ENCODE data around the gene CYS1. TPM values are rescaled to one million over a fixed set of nuclear protein-coding genes. Genes with fewer than 3 reads are reported as not detected.

The CYS1 gene
- total and polyA plus RNA-seq, 2 of the 13 experiments (the other 11 are each of a cell fraction or from before 2014, with no cell fraction given) = 0.04 TPM; not detected in 1

DNA sequence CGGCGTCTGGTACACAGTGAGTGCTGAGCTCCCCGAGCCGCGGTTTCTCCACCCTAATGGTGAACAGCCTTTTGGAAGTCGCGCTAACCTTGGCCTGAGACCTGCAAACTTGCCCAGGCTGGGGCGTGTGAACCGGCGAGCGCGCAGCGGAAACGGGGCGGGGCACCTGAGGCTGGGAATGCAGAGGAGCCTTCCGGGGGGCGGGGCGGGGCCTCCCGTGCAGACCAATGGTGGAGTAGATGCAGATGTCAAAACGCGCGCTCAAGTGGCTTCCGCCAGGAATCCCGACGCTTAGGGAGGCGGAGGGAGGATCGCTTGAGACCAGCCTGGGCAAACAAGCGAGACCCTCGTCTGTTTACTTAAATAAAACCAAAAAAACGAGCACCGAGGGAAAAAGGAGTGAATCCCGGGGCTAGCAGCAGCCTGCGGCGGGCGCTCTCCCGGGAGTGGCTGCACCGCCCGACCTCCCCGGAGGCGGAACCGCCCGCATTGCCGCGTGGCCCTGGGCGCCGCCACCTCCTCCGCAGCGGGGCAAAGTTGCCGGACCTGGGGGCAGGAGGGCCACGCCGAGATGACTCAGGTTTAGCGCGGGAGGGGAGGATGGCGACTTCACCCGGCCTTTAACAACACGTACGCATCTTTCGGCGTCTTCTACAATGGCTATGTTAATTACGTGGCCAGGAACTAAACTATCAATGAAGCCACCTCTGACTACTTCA is 40.1 kb upstream of the CYS1 start:
- H3K4me3 ChIP-seq (replicated peaks in 1 of 3; ENCODE audit: insufficient read depth in 1 of 3, low read depth in 2 of 3, low read length in 3 of 3) = peak overlapping the region; percentile 70 to 99 (median 93)
- H3K4me1 ChIP-seq (ENCODE audit: insufficient read depth, low read length) = peaks cover 58% of the 10 kb centered on the region
- ChIA-PET POLR2A (interaction anchor here (0.6 to 1.2 kb wide), 7 partner anchors 181 to 490 kb away, joined by 3 to 4 read pairs (median 4); partner anchors contain the start of genes ODC1, TAF1B and YWHAQ), CTCF (ENCODE audit: low intra/inter-chr PET ratio, low total read pairs) (no interaction called here)
- peak overlapping the region; percentile 98 for H3K4me2 ChIP-seq (ENCODE audit: low read depth, low read length)
- peak; percentile 98 for DNase-seq (ENCODE audit: low spot score)
- peak overlapping the region; percentile 92 for H3K27ac ChIP-seq (ENCODE audit: extremely low read length, insufficient read depth, low read length)
- FAIRE-seq = peak; percentile 65
- H3K36me3 ChIP-seq (replicated peaks in 1 of 2; ENCODE audit: control insufficient read depth in 1 of 2, insufficient read depth in 2 of 2, low read length in 2 of 2) = peaks cover 2 to 5% of the 10 kb centered on the region in 2 experiments; a peak in 2 of 5 replicates
- H3K9me3 ChIP-seq (ENCODE audit: low read length) = no peaks in the 10 kb centered on the region
- H3K79me2 ChIP-seq (ENCODE audit: insufficient read depth, low read length) = peaks cover 40% of the 10 kb centered on the region
- peak; percentile 75 for ATAC-seq
- under 1% methylated on average over 60 of the region's 60 CpGs for WGBS (ENCODE audit: low lambda C conversion rate)
- H4K20me1 ChIP-seq (ENCODE audit: insufficient read depth, low read length) = no peaks in the 10 kb centered on the region
- intact Hi-C loops (cut with micrococcal nuclease; ENCODE audit: unreplicated experiment) (loop anchor here (1.0 to 10.0 kb wide), 4 partner anchors 48 to 284 kb away; partner anchors contain the start of gene GRHL1), in situ Hi-C loops (cut with HindIII; ENCODE audit: extremely low pct_ligation_motif_present, low pct_unique_long_range_greater_than_20kb) (loop anchor here (5.0 kb wide), 1 partner anchor 317 kb away; no protein-coding TSS in a partner anchor)
- H3K9ac ChIP-seq (ENCODE audit: insufficient read depth, low read depth, low read length) = peak overlapping the region; percentile 93
- TSS peak; percentile 58 for BruUV-seq (replicated peaks)
- no peak overlapping the region for H2AFZ ChIP-seq (ENCODE audit: low read length)
- no peaks in the 10 kb centered on the region for H3K27me3 ChIP-seq (ENCODE audit: control insufficient read depth in 1 of 2, insufficient read depth in 2 of 2, low read length in 2 of 2)
- peak; percentile 97 for TF ChIP-seq AGO2 (optimal IDR thresholded peaks at IDR 0.05; ENCODE audit: low read depth, low read length)
- no peak for TF ChIP-seq ZNF207 (IDR thresholded peaks at IDR 0.05; ENCODE audit: borderline replicate concordance)
- TF ChIP-seq, protein P1, sequence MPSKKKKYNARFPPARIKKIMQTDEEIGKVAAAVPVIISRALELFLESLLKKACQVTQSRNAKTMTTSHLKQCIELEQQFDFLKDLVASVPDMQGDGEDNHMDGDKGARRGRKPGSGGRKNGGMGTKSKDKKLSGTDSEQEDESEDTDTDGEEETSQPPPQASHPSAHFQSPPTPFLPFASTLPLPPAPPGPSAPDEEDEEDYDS (CRISPR knock-in tag; IDR thresholded peaks at IDR 0.05) = peak; percentile 95
- TF ChIP-seq KDM2A (CRISPR knock-in tag; IDR thresholded peaks at IDR 0.05; ENCODE audit: borderline replicate concordance, low read depth) = peak; percentile 93
- no peak for TF ChIP-seq LCORL (IDR thresholded peaks at IDR 0.05)
- peak; percentile 82; the same call in 1 of the 2 replicates for TF ChIP-seq LCORL (CRISPR knock-in tag; IDR thresholded peaks at IDR 0.05)
- TF ChIP-seq, protein P2, sequence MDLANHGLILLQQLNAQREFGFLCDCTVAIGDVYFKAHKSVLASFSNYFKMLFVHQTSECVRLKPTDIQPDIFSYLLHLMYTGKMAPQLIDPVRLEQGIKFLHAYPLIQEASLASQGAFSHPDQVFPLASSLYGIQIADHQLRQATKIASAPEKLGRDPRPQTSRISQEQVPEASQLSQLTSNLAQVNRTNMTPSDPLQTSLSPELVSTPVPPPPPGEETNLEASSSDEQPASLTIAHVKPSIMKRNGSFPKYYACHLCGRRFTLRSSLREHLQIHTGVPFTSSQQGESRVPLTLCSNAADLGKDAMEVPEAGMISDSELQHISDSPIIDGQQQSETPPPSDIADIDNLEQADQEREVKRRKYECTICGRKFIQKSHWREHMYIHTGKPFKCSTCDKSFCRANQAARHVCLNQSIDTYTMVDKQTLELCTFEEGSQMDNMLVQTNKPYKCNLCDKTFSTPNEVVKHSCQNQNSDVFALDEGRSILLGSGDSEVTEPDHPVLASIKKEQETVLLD (CRISPR knock-in tag; IDR thresholded peaks at IDR 0.05; ENCODE audit: low read depth) = peak; percentile 81; the same call in 1 of the 2 replicates
- TF ChIP-seq, protein P3, sequence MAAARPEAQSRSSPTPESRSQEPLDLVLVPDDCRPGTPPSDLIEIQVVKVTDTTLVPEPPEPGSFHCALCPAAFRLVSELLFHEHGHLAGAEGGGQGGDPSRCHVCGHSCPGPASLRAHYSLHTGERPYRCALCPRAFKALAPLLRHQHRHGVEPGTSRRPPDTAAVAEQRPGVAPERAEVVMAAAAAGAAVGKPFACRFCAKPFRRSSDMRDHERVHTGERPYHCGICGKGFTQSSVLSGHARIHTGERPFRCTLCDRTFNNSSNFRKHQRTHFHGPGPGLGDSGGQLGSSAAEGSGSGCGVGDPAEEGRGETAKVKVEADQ (CRISPR knock-in tag; IDR thresholded peaks at IDR 0.05; ENCODE audit: borderline replicate concordance) = peak; percentile 73; the same call in 1 of the 2 replicates
- TF ChIP-seq ZNF713 (CRISPR knock-in tag; IDR thresholded peaks at IDR 0.05) = 0 out of 2 replicates have a peak, but pooled peaks have one; percentile 59
- TF ChIP-seq ZBTB8A (CRISPR knock-in tag; IDR thresholded peaks at IDR 0.05; ENCODE audit: borderline replicate concordance, low read depth) = no peak
- TF ChIP-seq ZIK1 (CRISPR knock-in tag; IDR thresholded peaks at IDR 0.05; ENCODE audit: borderline replicate concordance, low read depth) = peak; percentile 74
- peak; percentile 89 for TF ChIP-seq KAT8 (CRISPR knock-in tag; IDR thresholded peaks at IDR 0.05)
- TF ChIP-seq, protein P4, sequence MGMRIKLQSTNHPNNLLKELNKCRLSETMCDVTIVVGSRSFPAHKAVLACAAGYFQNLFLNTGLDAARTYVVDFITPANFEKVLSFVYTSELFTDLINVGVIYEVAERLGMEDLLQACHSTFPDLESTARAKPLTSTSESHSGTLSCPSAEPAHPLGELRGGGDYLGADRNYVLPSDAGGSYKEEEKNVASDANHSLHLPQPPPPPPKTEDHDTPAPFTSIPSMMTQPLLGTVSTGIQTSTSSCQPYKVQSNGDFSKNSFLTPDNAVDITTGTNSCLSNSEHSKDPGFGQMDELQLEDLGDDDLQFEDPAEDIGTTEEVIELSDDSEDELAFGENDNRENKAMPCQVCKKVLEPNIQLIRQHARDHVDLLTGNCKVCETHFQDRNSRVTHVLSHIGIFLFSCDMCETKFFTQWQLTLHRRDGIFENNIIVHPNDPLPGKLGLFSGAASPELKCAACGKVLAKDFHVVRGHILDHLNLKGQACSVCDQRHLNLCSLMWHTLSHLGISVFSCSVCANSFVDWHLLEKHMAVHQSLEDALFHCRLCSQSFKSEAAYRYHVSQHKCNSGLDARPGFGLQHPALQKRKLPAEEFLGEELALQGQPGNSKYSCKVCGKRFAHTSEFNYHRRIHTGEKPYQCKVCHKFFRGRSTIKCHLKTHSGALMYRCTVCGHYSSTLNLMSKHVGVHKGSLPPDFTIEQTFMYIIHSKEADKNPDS (CRISPR knock-in tag; IDR thresholded peaks at IDR 0.05) = no peak
- TF ChIP-seq ZNF263 (CRISPR knock-in tag; IDR thresholded peaks at IDR 0.05) = peak; percentile 88
- TF ChIP-seq, protein P5, sequence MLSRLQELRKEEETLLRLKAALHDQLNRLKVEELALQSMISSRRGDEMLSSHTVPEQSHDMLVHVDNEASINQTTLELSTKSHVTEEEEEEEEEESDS (CRISPR knock-in tag; IDR thresholded peaks at IDR 0.05; ENCODE audit: borderline replicate concordance) = 0 out of 2 replicates have a peak, but pooled peaks have one; percentile 28
- TF ChIP-seq ZNF841 (CRISPR knock-in tag; IDR thresholded peaks at IDR 0.05; ENCODE audit: borderline replicate concordance) = peak; percentile 72; the same call in 1 of the 2 replicates
- TF ChIP-seq, protein P6, sequence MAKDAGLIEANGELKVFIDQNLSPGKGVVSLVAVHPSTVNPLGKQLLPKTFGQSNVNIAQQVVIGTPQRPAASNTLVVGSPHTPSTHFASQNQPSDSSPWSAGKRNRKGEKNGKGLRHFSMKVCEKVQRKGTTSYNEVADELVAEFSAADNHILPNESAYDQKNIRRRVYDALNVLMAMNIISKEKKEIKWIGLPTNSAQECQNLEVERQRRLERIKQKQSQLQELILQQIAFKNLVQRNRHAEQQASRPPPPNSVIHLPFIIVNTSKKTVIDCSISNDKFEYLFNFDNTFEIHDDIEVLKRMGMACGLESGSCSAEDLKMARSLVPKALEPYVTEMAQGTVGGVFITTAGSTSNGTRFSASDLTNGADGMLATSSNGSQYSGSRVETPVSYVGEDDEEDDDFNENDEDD (CRISPR knock-in tag; IDR thresholded peaks at IDR 0.05; ENCODE audit: borderline replicate concordance) = peak; percentile 88

Measured in HepG2 (cell line).